Suprapubic skin (tissue), 4 donors: ENCODE results near the gene MSRB3. TPM values are rescaled to one million over a fixed set of nuclear protein-coding genes. Genes with fewer than 3 reads are reported as not detected.
"Not testable (repeated sequence)": the region's sequence is repeated elsewhere in the genome, so short reads cannot be mapped to it uniquely, and the experiment has no call there.

ENCODE experiments used
- DNase-seq, 2 donors: peaks; one replicate each; pipeline ENCODE4 v3.0.0-alpha.2; 2019; ENCODE audit warnings: low spot score in 2 of 2
- H3K27ac ChIP-seq: fragments of 200-600 bp; sonication (generic); one replicate; pipeline ENCODE4 v1.5.1; 2019
- H3K27me3 ChIP-seq: fragments of 200-600 bp; sonication (generic); one replicate; pipeline ENCODE4 v1.5.1; 2019
- H3K36me3 ChIP-seq: fragments of 200-600 bp; sonication (generic); one replicate; pipeline ENCODE4 v1.5.1; 2019
- H3K4me1 ChIP-seq: fragments of 200-600 bp; sonication (generic); one replicate; pipeline ENCODE4 v1.5.1; 2019
- H3K4me3 ChIP-seq: fragments of 200-600 bp; sonication (generic); one replicate; pipeline ENCODE4 v1.5.1; 2019; ENCODE audit warnings: mild to moderate bottlenecking
- H3K9me3 ChIP-seq: fragments of 200-600 bp; sonication (generic); one replicate; pipeline ENCODE4 v1.5.1; 2019
- EP300 ChIP-seq: sonication (generic); formaldehyde crosslinking; IDR thresholded peaks from one replicate; pipeline ENCODE4 v1.6.1; 2017; ENCODE audit warnings: antibody characterized with exemption
- POLR2A ChIP-seq, 2 donors: fragments of 450-650 bp; IDR thresholded peaks; one replicate each; pipeline ENCODE4 v1.6.1; 2017; ENCODE audit warnings: antibody characterized with exemption in 2 of 2, mild to moderate bottlenecking in 2 of 2, moderate library complexity in 2 of 2
- POLR2AphosphoS5 ChIP-seq, 3 donors: sonication (generic); formaldehyde crosslinking; IDR thresholded peaks; one replicate each; pipeline ENCODE4 v1.6.1; 2017; ENCODE audit warnings: antibody characterized with exemption in 3 of 3
- WGBS: methylation state at CpG from one replicate; pipeline ENCODE4 v1.1.5; 2018; 5-methylcytosine and 5-hydroxymethylcytosine counted together
- total RNA-seq, 4 donors: library from RNA; depleted of rRNA; stranded (reverse); fragments of >200 nt; gene quantifications; one replicate each; pipeline ENCODE4 v1.1.0, GENCODE V29; 2016
- TF ChIP-seq, protein P1 (sequence below), 2 donors: fragments of 200-600 bp in 1 of 2; fragments of 450-650 bp in 1 of 2; sonication (generic) in 1 of 2; IDR thresholded peaks; one replicate each; pipeline ENCODE4 v1.5.1; 2016 to 2019; ENCODE audit warnings: antibody characterized with exemption in 2 of 2, mild to moderate bottlenecking in 1 of 2, moderate library complexity in 1 of 2

Gene MSRB3
- total RNA-seq, 4 donors from 2014 or later = 5.2 to 16.9 (median 9.8) TPM

DNA sequence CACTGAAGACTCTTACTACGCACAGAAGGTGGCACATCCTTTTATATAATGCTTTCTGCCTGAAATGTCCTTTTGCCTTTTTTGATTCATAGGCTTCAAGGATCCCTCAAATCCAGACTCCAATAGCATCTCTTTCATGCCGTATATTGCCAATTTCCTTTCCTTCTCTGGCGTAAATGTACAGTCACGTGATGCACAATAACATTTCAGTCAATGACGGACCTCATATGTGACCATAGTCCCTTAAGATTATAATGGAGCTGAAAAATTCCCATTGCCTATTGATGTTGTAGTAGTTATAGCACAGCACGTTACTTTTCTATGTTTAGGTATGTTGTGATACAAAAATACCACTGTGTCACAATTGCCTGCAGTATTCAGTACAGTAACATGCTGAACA is 196.3 kb downstream of the MSRB3 start:
- TF ChIP-seq, protein P1, sequence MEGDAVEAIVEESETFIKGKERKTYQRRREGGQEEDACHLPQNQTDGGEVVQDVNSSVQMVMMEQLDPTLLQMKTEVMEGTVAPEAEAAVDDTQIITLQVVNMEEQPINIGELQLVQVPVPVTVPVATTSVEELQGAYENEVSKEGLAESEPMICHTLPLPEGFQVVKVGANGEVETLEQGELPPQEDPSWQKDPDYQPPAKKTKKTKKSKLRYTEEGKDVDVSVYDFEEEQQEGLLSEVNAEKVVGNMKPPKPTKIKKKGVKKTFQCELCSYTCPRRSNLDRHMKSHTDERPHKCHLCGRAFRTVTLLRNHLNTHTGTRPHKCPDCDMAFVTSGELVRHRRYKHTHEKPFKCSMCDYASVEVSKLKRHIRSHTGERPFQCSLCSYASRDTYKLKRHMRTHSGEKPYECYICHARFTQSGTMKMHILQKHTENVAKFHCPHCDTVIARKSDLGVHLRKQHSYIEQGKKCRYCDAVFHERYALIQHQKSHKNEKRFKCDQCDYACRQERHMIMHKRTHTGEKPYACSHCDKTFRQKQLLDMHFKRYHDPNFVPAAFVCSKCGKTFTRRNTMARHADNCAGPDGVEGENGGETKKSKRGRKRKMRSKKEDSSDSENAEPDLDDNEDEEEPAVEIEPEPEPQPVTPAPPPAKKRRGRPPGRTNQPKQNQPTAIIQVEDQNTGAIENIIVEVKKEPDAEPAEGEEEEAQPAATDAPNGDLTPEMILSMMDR (IDR thresholded peaks at IDR 0.05) = no peak
- no peak for TF ChIP-seq POLR2AphosphoS5 (IDR thresholded peaks at IDR 0.05)
- TF ChIP-seq EP300 = no peak
- no peak for TF ChIP-seq POLR2A (IDR thresholded peaks at IDR 0.05)
- no peak overlapping the region for H3K27ac ChIP-seq
- WGBS = 94% methylated on average over 6 of the region's 6 CpGs
- H3K9me3 ChIP-seq = no peaks in the 10 kb centered on the region
- H3K4me3 ChIP-seq = no peak overlapping the region
- H3K36me3 ChIP-seq = no peaks in the 10 kb centered on the region
- H3K4me1 ChIP-seq = no peaks in the 10 kb centered on the region
- no peaks in the 10 kb centered on the region for H3K27me3 ChIP-seq
- no peak for DNase-seq

DNA sequence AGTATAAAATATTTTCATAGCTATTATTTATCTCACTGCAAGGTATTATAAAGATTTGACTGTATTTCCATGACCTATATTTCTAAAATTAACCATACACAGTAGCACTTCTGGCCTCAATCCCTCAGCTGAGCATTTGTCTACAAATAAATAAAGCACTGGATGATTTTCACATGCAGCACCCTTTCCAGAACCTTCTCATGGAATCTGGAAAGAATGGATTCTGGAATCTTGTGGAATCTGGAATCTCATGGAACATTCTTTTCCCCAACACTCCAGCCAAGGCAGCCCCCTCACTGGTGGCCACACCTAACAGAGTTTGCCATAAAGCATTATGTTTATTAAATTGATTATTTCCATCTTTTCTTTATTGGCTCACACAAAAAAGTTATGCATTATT is 199.2 kb downstream of the MSRB3 start:
- Histone ChIP-seq H3K4me1 (no peaks in the 10 kb centered on the region), H3K36me3 (no peaks in the 10 kb centered on the region), H3K27me3 (no peaks in the 10 kb centered on the region), H3K4me3 (no peak overlapping the region), H3K9me3 (no peaks in the 10 kb centered on the region), H3K27ac (no peak overlapping the region)
- no peak for TF ChIP-seq POLR2AphosphoS5 (IDR thresholded peaks at IDR 0.05)
- TF ChIP-seq POLR2A (IDR thresholded peaks at IDR 0.05) = no peak
- TF ChIP-seq EP300 = no peak
- TF ChIP-seq, protein P1 (IDR thresholded peaks at IDR 0.05) = no peak
- DNase-seq = no peak

DNA sequence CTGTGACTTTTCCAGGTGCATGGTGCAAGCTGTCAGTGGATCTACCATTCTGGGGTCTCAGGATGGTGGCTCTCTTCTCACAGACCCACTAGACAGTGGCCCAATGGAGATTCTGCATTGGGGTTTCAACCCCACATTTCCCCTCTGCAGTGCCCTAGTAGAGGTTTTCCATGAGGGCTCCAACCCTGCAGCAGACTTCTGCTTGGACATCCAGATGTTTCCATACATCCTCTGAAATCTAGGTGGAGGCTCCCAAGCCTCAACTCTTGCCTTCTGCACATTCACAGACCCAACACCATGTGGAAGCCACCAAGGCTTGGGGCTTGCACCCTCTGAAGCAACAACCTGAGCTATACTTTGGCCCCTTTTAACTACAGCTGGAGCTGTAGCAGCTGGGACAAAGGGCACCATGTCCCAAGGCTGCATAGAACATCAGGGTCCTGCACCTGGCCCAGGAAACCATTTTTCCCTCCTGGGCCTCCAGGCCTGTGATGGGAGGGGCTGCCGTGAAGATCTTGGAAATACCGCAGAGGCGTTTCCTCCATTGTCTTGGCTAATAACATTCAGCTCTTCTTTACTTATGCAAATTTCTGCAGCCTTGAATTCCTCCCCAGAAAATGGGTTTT is 205.5 kb downstream of the MSRB3 start:
- peaks cover 11% of the 10 kb centered on the region for H3K9me3 ChIP-seq
- DNase-seq, H3K27ac ChIP-seq, H3K4me1 ChIP-seq, H3K4me3 ChIP-seq, H3K27me3 ChIP-seq, H3K36me3 ChIP-seq: not testable (repeated sequence)
- WGBS = 100% methylated on average over 3 of the region's 3 CpGs

DNA sequence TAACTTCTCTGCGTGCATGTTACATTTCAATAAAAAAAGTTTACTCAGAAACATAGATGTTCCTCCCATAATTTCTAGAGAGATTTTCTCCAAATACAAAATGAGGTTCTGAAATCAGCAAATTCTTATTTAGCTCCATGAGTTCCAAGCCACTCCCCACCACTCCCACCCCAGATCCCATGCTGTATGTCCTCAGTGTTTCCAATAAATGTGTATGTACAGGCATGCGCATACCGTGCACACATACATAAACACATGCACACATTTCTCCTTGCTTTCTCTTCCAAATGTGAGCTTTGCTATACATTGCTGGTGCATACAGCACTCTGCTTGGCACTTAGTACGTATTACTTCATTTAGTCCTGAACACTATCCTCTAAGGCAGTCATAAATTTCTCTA is 209.7 kb downstream of the MSRB3 start:
- Histone ChIP-seq H3K9me3 (peaks cover 11% of the 10 kb centered on the region), H3K4me1 (no peaks in the 10 kb centered on the region), H3K27ac (no peak overlapping the region), H3K4me3 (no peak overlapping the region), H3K36me3 (no peaks in the 10 kb centered on the region), H3K27me3 (no peaks in the 10 kb centered on the region)
- DNase-seq = no peak
- WGBS = 88% methylated on average over 4 of the region's 4 CpGs
- TF ChIP-seq POLR2A (IDR thresholded peaks at IDR 0.05) (no peak), POLR2AphosphoS5 (IDR thresholded peaks at IDR 0.05) (no peak), EP300 (no peak)
- TF ChIP-seq, protein P1 (IDR thresholded peaks at IDR 0.05) = no peak

DNA sequence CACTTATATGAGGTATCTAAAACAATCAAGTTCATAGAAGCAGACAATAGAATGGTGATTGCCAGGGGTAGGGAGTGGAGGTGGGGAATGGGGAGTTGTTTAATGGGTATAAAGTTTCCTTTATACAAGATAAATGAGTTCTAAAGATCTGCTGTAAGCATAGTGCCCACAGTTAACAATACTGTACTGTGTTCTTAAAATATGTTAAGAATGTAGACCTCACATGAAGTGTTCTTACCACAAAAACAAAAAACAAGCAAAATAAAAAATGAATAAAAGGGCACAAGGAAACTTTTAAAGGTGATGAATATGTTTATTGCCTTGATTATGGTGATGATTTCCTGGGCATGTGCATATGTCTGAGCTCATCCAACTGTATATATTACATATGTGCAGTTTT is 211.8 kb downstream of the MSRB3 start:
- DNase-seq = no peak
- TF ChIP-seq, protein P1 (IDR thresholded peaks at IDR 0.05) = no peak
- TF ChIP-seq POLR2AphosphoS5 (IDR thresholded peaks at IDR 0.05) (no peak), EP300 (no peak), POLR2A (IDR thresholded peaks at IDR 0.05) (no peak)
- Histone ChIP-seq H3K27ac (no peak overlapping the region), H3K36me3 (no peaks in the 10 kb centered on the region), H3K4me1 (no peaks in the 10 kb centered on the region), H3K4me3 (no peak overlapping the region), H3K27me3 (no peaks in the 10 kb centered on the region), H3K9me3 (no peaks in the 10 kb centered on the region)
